Choroid plexus epithelial cell (primary cell): ENCODE measurements around the gene FZD4.
"Not testable (repeated sequence)": the region's sequence is repeated elsewhere in the genome, so short reads cannot be mapped to it uniquely, and the experiment has no call there.

Source experiments
- DNase-seq: peaks from one replicate; pipeline ENCODE4 v3.0.0-alpha.2; 2010; ENCODE audit warnings: low read depth
- H3K4me3 ChIP-seq: 2 replicates; pipeline ENCODE4 v1.5.1; 2011; ENCODE audit warnings: low read depth, mild to moderate bottlenecking, control low read depth, low read length, moderate library complexity
- CTCF ChIP-seq: conservative IDR thresholded peaks from 2 replicates; pipeline ENCODE4 v1.5.1; 2011; ENCODE audit warnings: low read depth, mild to moderate bottlenecking, control low read depth, inconsistent platforms, low read length, moderate library complexity

Gene FZD4

GRCh38 chr11:86951706-86952105 lies 3.5 kb downstream of the FZD4 start:
- no peak for TF ChIP-seq CTCF
- DNase-seq = no peak
- no peak overlapping the region for H3K4me3 ChIP-seq

DNA sequence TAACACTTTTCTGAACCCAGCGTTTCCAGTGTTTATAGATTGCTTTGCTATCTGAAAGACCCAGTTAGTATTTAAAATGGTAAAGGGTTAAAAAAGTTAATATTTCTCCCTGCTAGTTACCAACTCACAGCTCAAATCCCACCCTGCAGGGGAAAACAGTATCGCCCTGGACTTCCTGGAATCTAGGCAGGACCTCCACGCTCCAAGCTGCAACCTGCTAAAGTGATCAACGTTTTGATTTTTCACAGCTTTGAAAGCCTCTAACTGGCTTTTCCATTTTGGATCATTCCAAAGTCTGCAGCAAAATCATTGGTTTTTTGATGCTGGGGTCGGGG lies 4.6 kb downstream of the FZD4 start:
- no peak for TF ChIP-seq CTCF
- H3K4me3 ChIP-seq = no peak overlapping the region
- no peak for DNase-seq

GRCh38 chr11:86949995-86950660 lies 5.1 kb downstream of the FZD4 start:
- H3K4me3 ChIP-seq = no peak overlapping the region
- TF ChIP-seq CTCF = no peak
- peak; percentile 66 for DNase-seq

DNA sequence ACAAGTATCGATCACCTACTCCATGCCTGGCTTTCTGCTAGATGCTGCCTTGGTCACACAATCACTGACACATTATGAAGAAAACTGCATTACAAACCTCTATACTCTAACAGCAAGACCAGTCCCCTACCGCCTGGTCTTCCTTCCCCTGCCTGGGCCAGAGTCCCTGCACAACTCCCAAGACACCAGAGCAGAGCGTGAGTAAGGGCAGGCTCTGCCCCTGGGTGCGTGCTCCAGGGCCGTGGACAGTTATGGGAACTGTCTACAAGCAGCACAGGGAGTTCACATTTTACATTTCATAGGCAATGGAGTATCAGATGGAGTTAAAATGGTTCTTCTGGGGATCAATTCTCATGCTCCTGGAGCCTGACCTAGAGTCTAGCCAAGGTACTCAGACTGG lies 6.5 kb downstream of the FZD4 start:
- TF ChIP-seq CTCF = no peak
- no peak for DNase-seq
- no peak overlapping the region for H3K4me3 ChIP-seq

DNA sequence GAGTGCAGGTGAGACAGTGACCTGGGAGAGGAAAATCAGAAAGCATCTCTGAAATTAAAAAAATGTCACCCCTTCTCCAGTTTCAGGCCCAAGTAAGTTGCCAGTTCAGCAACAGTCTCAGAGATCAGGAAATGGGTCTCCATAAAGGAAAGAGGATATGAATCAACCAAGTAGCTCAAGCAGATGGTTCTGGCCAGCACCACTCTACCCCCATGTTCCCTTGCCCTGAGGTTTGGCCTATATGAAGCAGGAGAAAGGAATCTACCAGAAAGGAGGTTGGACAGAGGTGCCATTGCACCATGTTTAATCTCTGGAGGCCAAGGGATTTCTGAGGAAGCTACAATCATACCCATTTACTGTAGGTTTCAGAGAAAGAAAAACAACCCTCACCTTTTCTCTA lies 7.7 kb downstream of the FZD4 start:
- TF ChIP-seq CTCF = no peak
- no peak overlapping the region for H3K4me3 ChIP-seq
- DNase-seq = peak; percentile 60

- DNase-seq, H3K4me3 ChIP-seq: not testable (repeated sequence)
Observed at GRCh38 chr11:86943505-86943904, 11.7 kb downstream of the FZD4 start.

DNA sequence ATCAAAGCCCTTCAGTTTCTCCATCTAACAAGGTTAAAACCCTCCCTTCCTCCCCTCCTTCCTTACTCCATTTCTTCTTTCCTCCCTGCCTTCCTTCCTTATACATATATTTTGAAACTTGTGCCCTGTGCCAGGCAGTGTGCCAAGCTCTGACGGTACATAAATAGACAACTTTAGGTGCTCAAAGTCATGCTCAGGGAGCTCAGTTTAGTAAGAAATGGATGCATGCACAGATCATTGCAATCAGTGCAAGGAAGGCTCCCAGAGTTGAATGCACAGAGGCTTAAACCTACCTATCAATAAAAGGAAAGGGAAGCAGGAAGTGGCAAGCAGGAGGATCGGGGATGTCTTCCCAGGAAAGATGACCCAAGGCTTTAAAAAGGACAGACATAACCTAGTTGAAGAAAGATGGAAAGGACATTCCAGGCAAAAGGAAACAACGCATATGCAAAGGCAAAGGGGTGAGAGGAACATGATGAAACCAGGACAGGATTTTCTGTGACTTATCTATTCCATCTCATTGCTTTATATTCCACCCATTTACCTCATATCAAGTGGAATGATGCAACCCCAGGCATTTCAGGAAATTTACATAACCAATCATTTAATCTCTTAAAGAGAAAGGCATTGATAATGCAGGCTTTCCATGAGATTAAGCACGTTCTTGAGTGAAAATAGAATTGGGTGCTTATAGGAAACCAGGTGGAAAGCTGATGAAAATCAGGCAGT lies 13.2 kb downstream of the FZD4 start:
- no peak for TF ChIP-seq CTCF
- DNase-seq = no peak
- no peak overlapping the region for H3K4me3 ChIP-seq
